HG03039 (cell line): ENCODE results near the gene ZNF607.
"Not testable (repeated sequence)": the region's sequence is repeated elsewhere in the genome, so short reads cannot be mapped to it uniquely, and the experiment has no call there.

Experiments used
- ATAC-seq: cut with Tn5 transposase; IDR thresholded peaks from one replicate; pipeline ENCODE4 v1.9.1; 2021; ENCODE audit warnings: mild to moderate bottlenecking, moderate library complexity; ENCODE audit not compliant: unreplicated experiment

The ZNF607 gene

DNA sequence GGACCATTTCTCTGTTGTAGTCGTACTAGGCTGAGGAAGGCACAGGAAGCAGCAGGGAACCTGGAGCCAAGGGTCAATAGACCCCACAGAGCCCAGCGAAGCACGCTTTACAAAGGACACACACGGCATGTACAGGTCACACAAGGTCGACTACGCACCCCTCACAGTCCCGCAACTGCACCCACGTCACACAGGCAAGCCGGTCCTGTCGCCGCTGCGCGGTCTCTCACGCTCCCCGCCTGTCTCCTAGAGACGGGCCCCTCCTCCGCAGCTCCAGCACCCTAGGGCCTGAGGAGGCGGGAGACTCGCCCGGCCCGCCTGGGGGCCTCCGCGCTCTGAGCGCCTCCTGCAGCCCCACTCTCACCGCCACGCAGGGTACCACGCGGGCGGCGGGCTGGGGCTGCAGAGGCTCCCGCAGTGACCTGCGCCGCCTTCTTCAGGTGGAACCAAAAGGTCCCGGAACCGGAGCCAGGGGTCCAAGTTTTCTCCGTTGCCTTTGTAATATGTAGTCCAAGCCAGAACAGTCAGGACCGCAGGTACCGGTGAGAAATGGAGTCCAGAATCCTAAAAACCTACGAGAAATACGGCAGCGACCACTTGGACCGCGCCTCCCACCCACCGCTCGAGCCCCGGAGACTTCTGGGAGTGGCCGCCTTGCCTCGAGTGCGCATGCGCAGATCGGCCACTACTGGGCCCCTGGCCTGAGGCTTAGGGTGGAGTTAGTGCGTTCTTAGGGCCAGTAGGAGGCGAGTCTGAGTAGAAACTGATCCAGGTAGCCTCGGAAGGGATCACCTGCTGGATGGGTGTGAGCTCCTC is at the start of gene ZNF607:
TSS of gene ZNF607 (minus strand) at position 651 of the 816 bp plus-strand sequence. CDS start 8,143 bp downstream, outside the sequence.
- peak; percentile 96 for ATAC-seq

DNA sequence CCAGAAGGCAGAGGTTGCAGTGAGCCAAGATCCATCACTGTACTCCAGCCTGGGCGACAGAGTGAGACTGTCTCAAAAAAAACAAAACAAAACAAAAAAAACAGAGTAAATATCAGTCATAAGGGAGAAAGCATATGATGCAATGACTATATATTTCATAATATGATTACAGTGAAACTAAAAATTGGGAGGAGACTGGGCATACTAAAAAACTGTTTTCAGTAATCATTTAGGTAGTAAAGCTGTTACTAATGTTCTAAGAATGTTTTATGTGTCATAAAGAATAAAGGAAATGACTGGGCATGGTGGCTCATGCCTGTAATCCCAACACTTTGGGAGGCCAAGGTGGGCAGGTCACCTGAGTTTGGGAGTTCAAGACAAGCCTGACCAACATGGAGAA is 43.9 kb upstream of the ZNF607 start:
- no peak for ATAC-seq

DNA sequence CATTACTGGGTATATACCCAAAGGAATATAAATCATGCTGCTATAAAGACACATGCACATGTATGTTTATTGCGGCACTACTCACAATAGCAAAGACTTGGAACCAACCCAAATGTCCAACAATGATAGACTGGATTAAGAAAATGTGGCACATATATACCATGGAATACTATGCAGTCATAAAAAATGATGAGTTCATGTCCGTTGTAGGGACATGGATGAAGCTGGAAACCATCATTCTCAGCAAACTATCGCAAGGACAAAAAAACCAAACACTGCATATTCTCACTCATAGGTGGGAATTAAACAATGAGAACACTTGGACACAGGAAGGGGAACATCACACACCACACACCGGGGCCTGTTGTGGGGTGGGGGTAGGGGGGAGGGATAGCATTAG is 38.1 kb upstream of the ZNF607 start:
- ATAC-seq: not testable (repeated sequence)

DNA sequence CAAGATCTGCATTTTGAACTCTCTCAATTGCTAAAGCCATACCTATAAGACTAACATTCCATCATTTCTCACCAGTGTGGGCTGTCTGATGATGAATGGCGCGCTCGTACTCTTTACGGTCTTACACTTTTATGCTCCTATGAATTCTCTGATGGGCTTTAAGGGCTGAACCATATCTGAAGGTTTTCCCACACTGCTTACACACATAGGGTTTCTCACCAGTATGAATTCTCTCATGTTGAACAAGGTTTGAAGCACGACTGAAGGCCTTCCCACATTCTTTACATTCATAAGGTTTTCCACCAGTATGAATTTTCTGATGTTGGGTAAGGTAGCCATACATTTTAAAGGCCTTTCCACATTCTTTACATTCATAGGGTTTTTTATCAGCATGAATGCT is 18.8 kb upstream of the ZNF607 start:
- no peak for ATAC-seq

DNA sequence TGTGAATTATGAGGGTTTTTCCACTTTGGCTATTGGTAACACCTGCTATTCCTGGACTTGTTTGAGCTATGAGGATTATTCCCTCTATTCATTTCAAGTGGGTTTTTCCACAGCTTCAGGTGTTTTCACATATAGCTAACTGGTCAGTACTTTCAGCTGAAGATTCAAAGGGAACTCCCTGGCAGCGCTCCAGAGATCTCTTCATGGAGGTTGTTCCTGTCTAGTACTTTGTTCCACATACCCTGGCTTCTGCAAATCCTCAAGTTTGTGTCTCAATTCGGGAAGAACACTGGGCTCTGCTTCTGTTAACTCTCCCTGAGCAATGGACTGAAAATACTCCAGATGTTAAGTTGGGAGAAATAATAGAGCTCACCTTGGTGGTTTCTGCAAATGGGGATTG is 5.6 kb upstream of the ZNF607 start:
- ATAC-seq: no peak

DNA sequence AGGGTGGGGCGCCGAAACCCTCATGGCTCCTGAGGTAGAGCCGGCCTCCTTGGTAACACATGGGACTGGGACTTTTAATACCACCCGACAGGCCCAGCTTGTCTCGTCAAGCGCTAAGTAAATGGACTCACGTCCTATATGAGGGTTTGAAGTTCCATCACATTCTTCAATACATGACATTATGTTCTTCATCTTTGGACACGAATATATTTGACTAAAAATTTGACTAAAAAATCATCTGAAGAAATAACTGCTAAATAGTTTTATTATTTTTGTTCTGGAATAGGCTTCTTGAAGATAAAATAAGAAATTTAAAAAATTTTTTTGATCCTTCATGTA is 335 bp upstream of the ZNF607 start:
- ATAC-seq: no peak

DNA sequence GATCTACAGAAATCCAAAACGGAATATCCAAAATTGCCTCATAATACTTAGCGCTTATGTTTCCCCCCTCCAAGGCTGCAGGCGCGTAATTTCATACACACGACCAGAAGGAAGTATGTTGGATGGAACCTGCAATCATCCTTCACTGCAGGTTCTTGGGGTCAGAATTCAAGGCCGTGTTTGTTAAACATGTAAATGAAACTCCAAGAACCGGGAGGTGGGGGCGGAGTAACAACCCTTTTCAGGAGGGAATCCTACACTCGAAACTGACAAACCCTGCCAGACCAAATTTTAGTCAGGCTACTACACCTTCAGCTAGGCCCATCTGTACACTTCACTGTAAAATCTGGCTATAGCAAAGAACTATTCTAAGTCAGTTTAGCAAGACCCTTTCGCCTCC is 1.3 kb downstream of the ZNF607 start:
- no peak for ATAC-seq

DNA sequence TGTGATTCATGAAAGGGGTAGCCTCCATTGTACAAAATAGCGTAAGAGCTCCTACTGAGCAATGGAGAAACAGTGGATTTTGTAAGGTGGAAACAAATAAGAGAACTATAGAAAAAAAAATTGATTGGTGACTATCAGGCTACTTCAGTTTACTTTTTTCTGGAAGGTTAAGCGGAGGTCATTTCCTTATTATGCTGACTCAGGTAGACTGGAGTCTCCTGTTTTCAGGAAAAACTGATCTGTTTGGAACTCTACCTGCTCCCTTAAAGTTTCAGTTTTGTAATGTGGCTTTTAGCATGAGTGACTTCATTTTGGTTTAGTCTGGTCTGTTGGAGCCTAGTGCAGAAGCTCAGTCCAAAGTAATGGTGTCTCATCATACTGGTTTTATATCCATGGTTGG is 3.4 kb downstream of the ZNF607 start:
- no peak for ATAC-seq

DNA sequence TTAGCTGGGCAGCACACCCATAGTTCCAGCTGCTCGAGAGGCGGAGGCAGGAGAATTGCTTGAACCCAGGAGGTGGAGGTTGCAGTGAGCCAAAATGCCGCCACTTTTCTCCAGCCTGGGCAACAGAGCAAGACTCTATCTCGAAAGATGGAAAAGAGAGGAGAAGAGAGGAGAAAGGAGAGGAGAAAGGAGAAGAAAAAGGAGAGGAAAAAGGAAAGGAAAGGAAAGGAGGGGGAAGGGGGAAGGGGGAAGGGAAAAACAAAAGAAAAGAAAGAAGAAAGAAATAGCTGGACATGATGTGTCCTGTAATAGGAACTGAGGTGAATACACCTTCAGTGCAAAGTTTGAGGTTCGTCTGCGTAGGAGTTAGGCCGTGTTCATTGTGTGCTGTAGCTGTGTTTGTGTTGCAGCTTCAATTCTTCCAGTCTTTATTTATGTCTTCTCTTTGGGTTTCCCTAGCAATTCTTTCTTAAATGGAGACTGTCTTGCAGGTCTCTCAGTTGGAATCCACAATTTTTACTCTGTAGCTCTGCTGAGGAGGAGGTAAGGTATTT is 13.4 kb downstream of the ZNF607 start:
- no peak for ATAC-seq

DNA sequence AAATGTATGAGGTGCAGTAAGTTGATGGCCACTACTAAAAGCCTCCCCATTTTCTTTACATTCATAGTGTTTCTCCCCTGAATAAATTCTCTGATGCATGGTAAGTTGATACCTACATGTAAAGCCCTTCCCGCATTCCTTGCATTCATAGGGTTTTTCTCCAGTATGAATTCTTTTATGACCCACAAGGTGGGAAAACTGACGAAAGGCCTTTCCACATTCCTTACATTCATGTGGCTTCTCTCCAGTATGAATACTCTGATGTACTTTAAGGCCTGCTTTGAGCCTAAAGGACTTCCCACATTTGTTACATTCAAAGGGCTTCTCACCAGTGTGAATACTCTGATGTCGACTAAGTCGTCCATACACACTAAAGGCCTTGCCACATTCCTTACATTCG is 20.5 kb downstream of the ZNF607 start:
- ATAC-seq: no peak

DNA sequence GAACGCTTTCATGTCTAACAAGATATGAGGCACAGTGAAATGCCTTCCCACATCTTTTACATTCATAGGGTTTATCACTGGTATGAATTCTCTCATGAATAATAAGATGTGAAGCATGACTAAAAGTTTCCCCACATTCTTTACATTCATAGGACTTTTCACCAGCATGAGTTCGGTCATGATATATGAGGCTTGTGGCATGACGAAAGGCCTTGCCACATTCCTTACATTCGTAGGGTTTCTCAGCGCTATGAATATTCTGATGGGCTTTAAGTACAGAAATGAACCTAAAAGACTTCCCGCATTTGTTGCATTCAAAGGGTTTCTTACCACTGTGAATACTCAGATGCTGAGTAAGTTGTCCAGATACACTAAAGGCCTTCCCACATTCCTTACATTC is 21.3 kb downstream of the ZNF607 start:
- ATAC-seq: no peak

DNA sequence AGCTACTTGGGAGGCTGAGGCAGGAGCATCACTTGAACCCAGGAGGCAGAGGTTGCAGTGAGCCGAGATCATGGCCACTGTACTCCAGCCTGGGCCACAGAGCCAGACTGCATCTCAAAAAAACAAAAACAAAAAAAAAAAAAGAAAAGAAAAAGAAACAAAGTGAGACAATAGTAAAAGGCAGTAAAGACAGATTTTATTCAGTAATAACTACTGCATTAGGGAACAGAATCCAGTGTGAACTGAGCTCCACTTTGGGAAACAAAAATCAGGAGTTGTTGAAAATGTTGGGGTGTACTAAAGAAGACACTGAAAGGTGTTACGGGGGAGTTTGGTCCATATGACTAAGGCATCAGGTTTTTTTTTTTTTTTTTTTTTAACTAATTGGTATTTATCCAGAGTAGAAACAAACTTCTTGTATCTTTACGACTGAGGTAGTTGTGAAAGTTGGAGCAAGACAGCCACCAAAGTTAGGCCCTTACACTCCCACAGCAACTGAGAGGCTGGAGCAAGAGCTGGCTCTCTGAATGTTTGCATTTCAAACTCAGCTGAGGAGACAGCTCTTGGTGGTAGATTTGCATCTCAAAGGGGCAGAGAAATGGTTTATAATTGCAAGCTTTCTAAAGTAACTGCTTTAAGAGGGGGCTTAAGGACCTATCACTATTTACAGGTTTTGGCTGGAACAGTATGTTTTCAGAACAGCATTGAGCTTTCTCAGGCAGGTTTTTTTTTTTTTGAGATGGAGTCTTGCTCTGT is 24.2 kb downstream of the ZNF607 start:
- no peak for ATAC-seq

DNA sequence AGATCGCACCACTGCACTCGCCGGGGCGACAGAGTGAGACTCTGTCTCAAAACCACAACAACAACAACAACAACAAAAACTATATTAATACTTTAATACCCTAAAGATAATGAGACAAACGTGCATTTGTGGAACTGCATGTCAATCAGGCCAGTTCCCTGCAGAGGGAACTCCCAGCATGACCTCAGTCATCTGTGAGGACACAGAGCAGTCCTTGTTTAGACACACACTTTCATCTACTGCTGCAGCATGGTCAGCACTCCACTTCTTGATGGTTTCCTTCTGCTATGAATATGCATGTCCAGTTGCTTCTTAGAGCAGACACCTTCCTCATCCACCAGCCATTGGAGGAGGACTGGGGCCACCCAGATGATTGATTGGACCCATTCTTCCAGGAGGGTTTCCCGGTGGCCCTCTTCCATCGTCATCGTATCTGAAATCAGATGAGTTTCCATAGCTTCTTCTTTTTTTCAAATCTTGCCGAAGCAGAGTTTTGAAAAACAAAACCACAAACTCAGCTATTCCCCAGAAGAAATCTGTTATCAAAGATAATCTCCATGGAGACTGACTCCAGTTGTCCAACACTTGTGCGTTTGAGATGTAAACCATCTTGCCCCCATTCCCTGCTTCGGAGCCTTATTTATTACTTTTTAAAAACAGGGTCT is 26.5 kb downstream of the ZNF607 start:
- no peak for ATAC-seq

DNA sequence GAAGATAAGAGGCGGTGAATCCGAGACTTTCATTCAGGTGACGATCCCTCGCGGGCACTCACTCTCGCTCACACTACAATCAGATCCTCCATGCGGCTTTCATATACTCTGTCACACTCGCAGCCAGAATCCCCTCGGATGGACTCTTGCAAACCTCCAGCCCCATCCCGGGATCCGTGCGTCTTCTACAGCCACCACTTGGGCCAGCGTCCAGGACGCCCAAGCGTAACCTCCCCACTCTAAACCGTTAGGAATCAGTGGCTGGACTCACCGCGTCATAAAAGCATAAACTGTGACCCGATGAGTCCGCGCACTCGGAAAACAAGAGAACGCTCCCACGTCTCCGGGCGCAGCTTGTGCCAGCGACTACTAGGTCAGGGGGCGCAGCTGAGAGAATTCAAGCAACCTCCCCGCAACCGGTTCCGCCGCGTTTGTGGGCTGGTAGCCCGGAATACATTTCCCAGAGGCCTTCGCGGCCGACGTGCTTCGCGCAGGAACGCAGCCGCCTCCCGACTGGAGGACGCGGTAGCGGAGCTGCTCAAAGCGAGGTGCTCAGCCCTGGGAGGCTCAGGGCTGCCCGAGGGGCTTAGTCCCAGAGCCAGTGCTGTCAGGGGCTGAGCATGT is 27.6 kb downstream of the ZNF607 start:
- ATAC-seq: peak; percentile 54

DNA sequence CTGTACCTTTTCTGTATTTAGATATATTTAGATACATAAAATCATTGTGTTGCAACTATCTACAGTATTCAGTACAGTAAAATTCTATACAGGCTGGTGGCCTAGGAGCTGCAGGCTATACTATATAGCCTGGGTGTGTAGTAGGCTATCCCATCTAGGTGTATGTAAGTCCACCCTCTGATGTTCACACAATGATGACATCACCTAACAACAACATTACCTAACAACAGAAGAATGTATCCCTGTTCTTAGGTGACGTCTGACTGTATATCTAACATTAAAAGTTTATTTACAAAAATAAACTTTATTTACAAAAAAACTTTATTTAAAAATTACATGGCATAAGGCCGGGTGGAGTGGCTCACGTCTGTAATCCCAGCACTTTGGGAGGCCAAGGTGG is 36.0 kb downstream of the ZNF607 start:
- ATAC-seq: no peak

DNA sequence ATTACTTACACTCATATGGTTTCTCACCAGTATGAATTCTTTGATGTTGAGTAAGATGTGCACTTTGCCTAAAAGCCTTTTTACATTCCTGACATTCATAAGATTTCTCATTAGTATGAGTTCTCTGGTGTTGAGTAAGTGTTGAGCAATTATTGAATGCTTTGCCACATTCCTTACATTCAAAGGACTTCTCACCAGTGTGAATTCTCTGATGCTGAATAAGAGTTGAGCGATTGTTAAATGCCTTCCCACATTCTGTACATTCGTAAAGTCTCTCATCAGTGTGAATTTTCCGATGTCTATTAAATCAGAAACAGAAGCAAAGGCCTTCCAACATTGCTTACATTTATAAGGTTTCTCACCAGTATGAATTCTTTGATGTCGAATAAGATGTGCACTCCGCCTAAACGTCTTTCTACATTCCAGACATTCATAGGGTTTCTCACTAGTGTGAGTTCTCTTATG is 50.1 kb downstream of the ZNF607 start:
- ATAC-seq: no peak

DNA sequence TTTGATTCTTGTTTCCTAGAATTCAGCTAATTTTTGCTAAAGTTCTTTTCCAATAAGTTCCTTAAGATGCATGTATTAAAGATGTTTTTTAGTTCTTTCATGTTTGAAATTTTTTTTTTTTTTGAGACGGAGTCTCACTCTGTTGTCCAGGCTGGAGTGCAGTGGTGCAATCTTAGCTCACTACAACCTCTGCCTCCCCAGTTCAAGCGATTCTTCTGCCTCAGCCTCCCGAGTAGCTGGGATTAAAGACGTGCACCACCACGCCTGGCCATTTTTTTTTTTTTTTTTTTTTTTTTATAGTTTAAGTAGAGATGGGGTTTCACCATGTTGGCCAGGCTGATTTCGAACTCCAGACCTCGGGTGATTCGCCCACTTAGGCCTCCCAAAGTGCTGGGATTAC is 62.4 kb downstream of the ZNF607 start:
- ATAC-seq: not testable (repeated sequence)

DNA sequence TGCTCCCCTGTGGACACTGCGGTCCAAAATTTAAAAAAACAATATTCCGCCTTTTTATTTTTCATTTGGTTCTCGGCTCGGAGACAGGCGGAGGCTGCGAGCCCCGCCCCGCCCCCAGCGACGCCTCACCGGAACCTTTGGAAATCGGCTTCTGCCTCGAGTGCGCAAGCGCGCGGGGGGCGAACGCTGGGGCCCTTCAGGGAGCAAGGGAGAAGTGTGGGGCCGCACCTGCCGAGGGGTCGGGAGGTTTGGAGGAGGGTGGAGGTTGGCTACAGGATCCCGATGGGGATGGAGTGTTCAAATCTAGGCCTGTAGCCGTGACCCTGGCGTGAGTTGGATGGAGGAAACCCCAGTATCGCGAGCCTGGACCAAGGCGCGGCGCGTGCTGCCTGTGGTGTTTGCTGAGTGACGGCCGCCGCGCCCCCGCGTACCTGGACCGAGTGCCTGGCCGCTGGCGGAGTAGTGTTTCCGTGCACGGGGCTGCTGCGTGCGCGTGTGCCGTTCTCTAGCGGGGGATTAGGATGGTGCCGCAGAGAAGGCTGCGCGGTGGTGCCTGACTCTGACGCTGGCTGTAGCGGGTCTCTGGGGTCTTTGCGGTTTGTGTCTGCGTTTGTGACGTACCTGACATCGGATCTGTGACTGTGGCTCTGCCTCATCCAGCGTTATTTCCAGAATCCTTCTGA is 63.7 kb downstream of the ZNF607 start:
- peak; percentile 56 for ATAC-seq

DNA sequence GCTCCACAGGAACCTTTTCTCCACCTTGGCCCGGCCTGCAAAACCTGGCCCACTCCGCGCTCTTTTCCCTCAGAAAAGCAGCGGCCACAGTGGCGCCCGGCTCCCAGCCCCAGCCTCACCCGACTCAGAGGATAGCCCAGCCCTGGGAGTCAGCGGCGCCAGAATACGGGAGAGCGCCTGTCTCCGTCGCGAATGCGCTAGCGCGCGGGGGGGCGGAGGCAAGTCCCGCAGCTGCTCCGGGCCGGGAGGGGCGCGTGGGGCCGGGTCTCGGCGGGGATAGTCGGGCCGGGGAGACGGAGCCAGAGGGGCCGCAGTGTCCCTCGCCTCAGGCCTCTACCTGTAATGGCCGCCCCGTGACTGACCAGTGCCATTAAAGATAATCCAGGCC is 64.3 kb downstream of the ZNF607 start, which contains the start of gene ZFP30:
TSS of gene ZFP30 (minus strand) at position 165 of the 388 bp plus-strand sequence. CDS start 7,643 bp downstream, outside the sequence.
- ATAC-seq: peak; percentile 69

DNA sequence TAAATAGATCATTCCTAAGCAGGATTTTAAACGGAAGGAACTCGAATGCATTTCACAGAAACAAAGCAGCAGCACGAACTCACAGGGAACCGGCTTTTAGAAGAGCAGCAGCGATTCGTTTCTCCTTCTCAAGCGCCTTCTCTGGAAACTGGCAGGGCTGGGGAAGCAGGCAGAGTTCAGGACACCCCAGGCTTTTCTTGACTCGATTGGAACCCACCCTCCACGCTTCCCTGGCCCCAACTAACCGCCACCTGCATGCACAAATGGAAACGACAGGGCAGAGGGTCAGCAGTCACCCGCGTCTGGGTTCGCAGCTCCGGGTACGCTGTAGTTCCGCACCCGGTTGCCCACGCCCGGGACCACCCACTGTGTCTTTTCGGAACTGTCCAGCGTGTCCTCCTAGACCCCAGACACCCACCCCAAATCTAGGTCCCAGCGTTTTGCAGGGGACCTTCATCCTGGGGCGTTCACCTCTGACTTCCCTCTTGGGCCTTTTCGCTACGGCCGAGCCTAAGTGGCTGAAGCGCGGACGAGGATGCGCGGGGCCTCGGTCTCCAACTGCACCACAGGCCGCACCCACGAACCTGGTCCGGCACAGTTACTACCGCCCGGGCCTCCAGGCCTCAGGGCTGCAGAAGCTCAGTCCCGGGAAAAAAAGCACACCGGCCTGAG is 64.8 kb downstream of the ZNF607 start:
- ATAC-seq: peak; percentile 30
